ENCODE measurements around the gene CCDC13. TPM values are rescaled to one million over a fixed set of nuclear protein-coding genes. Genes with fewer than 3 reads are reported as not detected.
A peak's percentile ranks its signal among the peaks of the same experiment; 100 is the strongest.

Gene CCDC13
- total RNA-seq, 1 donor from 2014 or later, result 1.7 TPM

DNA sequence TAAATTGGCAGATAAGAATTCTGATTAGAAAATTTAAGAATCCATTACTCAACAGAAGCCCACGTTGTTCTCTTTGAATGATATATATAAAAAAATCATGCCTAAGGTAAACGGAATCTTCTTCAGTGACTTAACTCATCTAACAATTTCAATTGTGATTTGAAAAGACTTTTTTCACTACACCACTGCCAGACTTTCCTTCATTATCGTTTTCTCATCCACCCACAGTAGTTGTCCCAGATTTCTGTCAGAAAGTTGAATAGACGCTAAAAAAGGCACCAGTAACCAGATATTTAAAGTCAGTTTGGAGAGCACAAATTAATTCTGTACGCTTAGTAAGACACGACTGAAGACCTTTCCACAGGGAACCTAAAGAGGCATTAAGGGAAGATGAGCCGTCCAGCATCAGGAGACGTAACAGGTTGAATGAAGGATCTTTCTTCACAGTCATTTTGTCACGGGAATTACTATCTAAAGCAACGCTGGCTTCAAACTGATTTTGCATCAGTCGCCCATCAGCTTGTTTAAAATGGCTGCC lies 29.9 kb upstream of the CCDC13 start:
- ChIA-PET POLR2A (interaction anchor here (1.5 kb wide), 1 partner anchor 213 kb away, joined by 5 read pairs; the partner anchor contains the start of gene SS18L2), CTCF (interaction anchor here (0.9 to 2.3 kb wide), 3 partner anchors 23 to 78 kb away, joined by 3 to 6 read pairs (median 4); no protein-coding TSS in a partner anchor)
- Mint-ChIP-seq H3K9me3 (no peaks in the 10 kb centered on the region), H3K27ac (no peak overlapping the region), H3K4me3 (peak overlapping the region; percentile 97), H3K36me3 (ENCODE audit: low read depth) (peaks cover 8% of the 10 kb centered on the region), H3K4me1 (peaks cover 41% of the 10 kb centered on the region), H3K27me3 (peaks cover 6% of the 10 kb centered on the region)
- no peak for DNase-seq
- TF ChIP-seq, protein P1, sequence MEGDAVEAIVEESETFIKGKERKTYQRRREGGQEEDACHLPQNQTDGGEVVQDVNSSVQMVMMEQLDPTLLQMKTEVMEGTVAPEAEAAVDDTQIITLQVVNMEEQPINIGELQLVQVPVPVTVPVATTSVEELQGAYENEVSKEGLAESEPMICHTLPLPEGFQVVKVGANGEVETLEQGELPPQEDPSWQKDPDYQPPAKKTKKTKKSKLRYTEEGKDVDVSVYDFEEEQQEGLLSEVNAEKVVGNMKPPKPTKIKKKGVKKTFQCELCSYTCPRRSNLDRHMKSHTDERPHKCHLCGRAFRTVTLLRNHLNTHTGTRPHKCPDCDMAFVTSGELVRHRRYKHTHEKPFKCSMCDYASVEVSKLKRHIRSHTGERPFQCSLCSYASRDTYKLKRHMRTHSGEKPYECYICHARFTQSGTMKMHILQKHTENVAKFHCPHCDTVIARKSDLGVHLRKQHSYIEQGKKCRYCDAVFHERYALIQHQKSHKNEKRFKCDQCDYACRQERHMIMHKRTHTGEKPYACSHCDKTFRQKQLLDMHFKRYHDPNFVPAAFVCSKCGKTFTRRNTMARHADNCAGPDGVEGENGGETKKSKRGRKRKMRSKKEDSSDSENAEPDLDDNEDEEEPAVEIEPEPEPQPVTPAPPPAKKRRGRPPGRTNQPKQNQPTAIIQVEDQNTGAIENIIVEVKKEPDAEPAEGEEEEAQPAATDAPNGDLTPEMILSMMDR (IDR thresholded peaks at IDR 0.05), result no peak
- intact Hi-C loops (cut with micrococcal nuclease), result loop anchor here (5.0 to 10.0 kb wide), 3 partner anchors 44 to 482 kb away; partner anchors contain the start of genes POMGNT2 and SNRK
- no peak for ATAC-seq (ENCODE audit: low read depth)

DNA sequence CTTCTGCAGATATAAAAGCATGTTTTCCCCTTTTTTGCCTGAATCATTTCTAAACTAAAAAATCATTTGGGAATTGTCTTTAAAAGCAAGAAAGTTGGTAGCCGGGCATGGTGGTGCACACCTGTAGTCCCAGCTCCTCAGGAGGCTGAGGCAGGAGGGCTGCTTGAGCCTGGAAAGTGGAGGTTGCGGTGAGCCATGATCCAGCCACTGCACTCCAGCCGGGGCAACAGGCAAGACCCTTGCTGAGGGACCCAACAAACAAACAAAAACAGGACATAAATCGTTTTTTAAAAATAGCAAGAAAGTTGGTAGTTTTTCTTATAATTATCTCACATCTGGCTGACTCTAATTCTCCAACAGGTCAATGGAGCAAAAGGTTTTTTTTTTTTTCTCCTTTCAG lies 28.7 kb upstream of the CCDC13 start:
- peaks cover 41% of the 10 kb centered on the region for H3K4me1 Mint-ChIP-seq
- CTCF ChIA-PET, result no interaction called here
- TF ChIP-seq, protein P1 (IDR thresholded peaks at IDR 0.05), result no peak
- POLR2A ChIA-PET, result no interaction called here
- no peak overlapping the region for H3K4me3 Mint-ChIP-seq
- H3K27me3 Mint-ChIP-seq, result peaks cover 6% of the 10 kb centered on the region
- intact Hi-C loops (cut with micrococcal nuclease), result loop anchor here (5.0 to 10.0 kb wide), 3 partner anchors 46 to 483 kb away; partner anchors contain the start of genes POMGNT2 and SNRK
- no peak overlapping the region for H3K27ac Mint-ChIP-seq
- peaks cover 8% of the 10 kb centered on the region for H3K36me3 Mint-ChIP-seq (ENCODE audit: low read depth)
- ATAC-seq (ENCODE audit: low read depth) (no peak), DNase-seq (no peak)
- H3K9me3 Mint-ChIP-seq, result no peaks in the 10 kb centered on the region

DNA sequence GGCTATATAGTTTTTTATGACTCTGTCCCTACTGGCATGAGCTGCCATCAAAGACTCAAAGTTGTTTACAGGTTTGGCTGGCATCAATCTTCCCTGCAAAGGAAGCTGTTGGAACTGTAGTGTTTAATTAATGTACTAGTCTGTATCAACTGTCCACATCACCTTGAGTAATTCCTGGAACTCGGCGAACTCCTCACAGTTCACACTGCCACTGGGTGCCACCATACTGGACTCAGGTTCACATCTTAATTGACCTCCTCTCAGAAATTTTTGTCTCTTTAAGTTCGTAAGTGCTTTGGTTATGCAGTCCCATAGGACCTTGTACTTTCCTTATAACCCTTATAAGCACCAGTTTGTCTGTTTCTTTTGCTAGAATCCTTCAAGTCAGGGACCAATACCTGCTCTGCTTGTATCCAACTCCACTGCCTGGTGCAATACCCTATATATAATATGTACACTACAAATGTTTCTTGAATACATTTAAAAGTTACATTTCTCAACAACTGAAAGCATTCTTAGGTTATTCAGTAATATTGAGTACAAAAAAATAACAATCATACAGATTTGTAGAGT lies 28.1 kb upstream of the CCDC13 start:
- POLR2A ChIA-PET, result interaction anchor here (0.6 kb wide), 1 partner anchor 30 kb away, joined by 3 read pairs; no protein-coding TSS in a partner anchor
- no peaks in the 10 kb centered on the region for H3K9me3 Mint-ChIP-seq

DNA sequence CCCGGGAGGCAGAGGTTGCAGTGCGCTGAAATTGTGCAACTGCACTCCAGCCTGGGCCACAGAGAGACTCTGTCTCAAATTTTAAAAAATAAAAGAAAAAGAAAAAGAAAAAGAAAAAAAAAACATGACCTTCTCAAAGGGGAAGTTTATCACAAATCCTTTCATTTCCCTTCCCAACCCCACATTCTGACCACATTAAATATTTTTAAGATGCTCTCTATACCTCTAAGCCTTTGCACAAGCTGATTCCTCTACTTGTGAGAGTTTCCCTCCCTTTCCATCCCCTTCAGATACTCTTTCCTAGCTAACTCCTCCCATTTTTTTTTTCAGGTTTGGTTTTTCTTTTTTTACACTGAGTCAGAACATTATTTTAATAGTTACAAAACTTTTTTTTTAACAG lies 27.2 kb upstream of the CCDC13 start:
- Mint-ChIP-seq H3K9me3 (no peaks in the 10 kb centered on the region), H3K4me3 (no peak overlapping the region), H3K36me3 (ENCODE audit: low read depth) (peaks cover 11% of the 10 kb centered on the region), H3K27me3 (no peaks in the 10 kb centered on the region), H3K27ac (no peak overlapping the region), H3K4me1 (peaks cover 43% of the 10 kb centered on the region)
- DNase-seq (no peak), ATAC-seq (ENCODE audit: low read depth) (no peak)
- intact Hi-C loops (cut with micrococcal nuclease), result loop anchor here (5.0 to 10.0 kb wide), 3 partner anchors 47 to 485 kb away; partner anchors contain the start of genes POMGNT2 and SNRK
- TF ChIP-seq, protein P1 (IDR thresholded peaks at IDR 0.05), result no peak
- ChIA-PET CTCF (interaction anchor here (0.6 to 1.7 kb wide), 3 partner anchors 20 to 249 kb away, joined by 3 to 4 read pairs (median 4); no protein-coding TSS in a partner anchor), POLR2A (no interaction called here)

More for the DNA sequence above, 28.1 kb upstream of the CCDC13 start:
- intact Hi-C loops (cut with micrococcal nuclease), result loop anchor here (5.0 to 10.0 kb wide), 3 partner anchors 46 to 484 kb away; partner anchors contain the start of genes POMGNT2 and SNRK
- CTCF ChIA-PET, result interaction anchor here (1.1 to 1.7 kb wide), 2 partner anchors 21 to 38 kb away, joined by 4 read pairs; no protein-coding TSS in a partner anchor
- TF ChIP-seq, protein P1 (IDR thresholded peaks at IDR 0.05), result no peak
- no peak overlapping the region for H3K27ac Mint-ChIP-seq
- no peak for ATAC-seq (ENCODE audit: low read depth)
- H3K36me3 Mint-ChIP-seq (ENCODE audit: low read depth), result peaks cover 11% of the 10 kb centered on the region
- H3K4me1 Mint-ChIP-seq, result peaks cover 44% of the 10 kb centered on the region
- H3K27me3 Mint-ChIP-seq, result peaks cover 6% of the 10 kb centered on the region
- H3K4me3 Mint-ChIP-seq, result no peak overlapping the region
- no peak for DNase-seq

DNA sequence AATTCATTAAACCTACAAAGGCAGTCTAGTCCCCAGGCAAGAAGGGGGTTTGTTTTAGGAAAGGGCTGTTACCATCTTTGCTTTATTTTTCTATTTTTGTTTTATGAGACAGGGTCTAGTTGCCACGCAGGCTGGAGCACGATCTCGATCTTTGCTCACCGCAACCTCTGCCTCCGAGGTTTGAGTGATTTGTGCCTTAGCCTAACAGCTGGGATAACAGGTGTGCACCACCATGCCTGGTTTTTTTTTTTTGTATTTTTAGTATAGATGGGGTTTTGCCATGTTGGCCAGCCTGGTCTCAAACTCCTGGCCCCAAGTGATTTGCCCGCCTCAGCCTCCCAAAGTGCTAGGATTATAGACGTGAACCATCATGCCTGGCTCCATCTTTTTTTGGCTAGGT lies 26.3 kb upstream of the CCDC13 start:
- intact Hi-C loops (cut with micrococcal nuclease), result no loop called here
- TF ChIP-seq, protein P1 (IDR thresholded peaks at IDR 0.05), result no peak
- DNase-seq (no peak), ATAC-seq (ENCODE audit: low read depth) (no peak)
- no peaks in the 10 kb centered on the region for H3K9me3 Mint-ChIP-seq
- CTCF ChIA-PET, result interaction anchor here (1.7 kb wide), 1 partner anchor 19 kb away, joined by 4 read pairs; no protein-coding TSS in a partner anchor
- no peaks in the 10 kb centered on the region for H3K27me3 Mint-ChIP-seq
- H3K27ac Mint-ChIP-seq, result no peak overlapping the region
- H3K4me1 Mint-ChIP-seq, result peaks cover 36% of the 10 kb centered on the region
- H3K4me3 Mint-ChIP-seq, result no peak overlapping the region
- POLR2A ChIA-PET, result no interaction called here
- H3K36me3 Mint-ChIP-seq (ENCODE audit: low read depth), result peaks cover 11% of the 10 kb centered on the region

Data from activated B cell treated with CpG ODN at 0.5 μM for 24 hours (primary cell).